Measurements from ENCODE around the gene ACOXL.

Gene ACOXL

DNA sequence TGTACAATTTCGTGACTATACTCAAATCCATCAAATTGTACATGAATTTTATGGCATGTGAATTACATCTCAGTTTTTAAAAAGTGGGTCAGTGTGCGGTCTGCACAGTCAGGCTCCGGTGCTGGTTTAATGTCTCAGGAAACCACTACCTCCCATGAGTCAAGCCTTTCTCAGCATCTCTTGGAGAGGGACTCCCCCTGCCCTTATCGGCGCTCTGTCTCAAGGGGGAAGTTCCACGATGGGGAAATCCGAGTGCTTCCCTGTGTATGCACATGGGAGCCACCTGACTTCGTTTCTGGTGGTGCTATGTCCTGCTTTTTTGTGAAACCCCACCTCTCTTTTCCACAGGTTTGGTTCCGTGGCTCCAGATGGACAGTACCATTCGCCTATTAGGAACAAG lies 72.5 kb downstream of the ACOXL start:
- Histone ChIP-seq H3K36me3 (no peaks in the 10 kb centered on the region), H3K4me3 (ENCODE audit: low read depth, low read length) (no peak overlapping the region), H3K27me3 (no peaks in the 10 kb centered on the region), H3K4me1 (no peaks in the 10 kb centered on the region), H3K9me3 (no peaks in the 10 kb centered on the region)
- no peak for TF ChIP-seq CTCF (IDR thresholded peaks at IDR 0.05; ENCODE audit: low read depth, low read length)
- no peak for DNase-seq

- Histone ChIP-seq H3K4me3 (ENCODE audit: low read depth, low read length) (no peak overlapping the region), H3K27me3 (no peaks in the 10 kb centered on the region), H3K9me3 (no peaks in the 10 kb centered on the region), H3K4me1 (no peaks in the 10 kb centered on the region), H3K36me3 (no peaks in the 10 kb centered on the region)
- no peak for DNase-seq
- TF ChIP-seq CTCF (IDR thresholded peaks at IDR 0.05; ENCODE audit: low read depth, low read length), result no peak
These were observed 73.6 kb downstream of the ACOXL start for GRCh38 chr2:110805894-110806452.

DNA sequence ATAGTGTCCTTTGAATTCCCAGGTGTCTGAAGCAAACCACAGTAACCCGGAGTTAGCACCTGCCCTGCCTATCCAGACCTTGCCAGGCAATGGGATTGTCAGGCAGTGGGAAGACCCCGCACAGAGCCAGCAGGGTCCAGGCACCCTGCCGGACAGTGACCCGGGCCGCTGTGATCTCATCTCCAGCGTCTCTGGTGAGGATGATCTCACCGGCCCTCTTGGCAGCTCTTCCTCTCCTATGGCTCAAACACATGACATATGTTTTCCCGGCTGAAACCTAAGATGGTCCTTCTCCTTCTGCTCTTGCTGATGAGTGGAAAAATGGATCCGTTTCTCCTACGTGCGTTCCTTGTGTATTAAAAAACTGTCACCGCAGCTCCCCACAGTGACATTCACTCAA lies 75.1 kb downstream of the ACOXL start:
- DNase-seq, result no peak
- no peak overlapping the region for H3K4me3 ChIP-seq (ENCODE audit: low read depth, low read length)
- H3K36me3 ChIP-seq, result no peaks in the 10 kb centered on the region
- H3K4me1 ChIP-seq, result no peaks in the 10 kb centered on the region
- TF ChIP-seq CTCF (IDR thresholded peaks at IDR 0.05; ENCODE audit: low read depth, low read length), result no peak
- H3K9me3 ChIP-seq, result no peaks in the 10 kb centered on the region
- H3K27me3 ChIP-seq, result no peaks in the 10 kb centered on the region

DNA sequence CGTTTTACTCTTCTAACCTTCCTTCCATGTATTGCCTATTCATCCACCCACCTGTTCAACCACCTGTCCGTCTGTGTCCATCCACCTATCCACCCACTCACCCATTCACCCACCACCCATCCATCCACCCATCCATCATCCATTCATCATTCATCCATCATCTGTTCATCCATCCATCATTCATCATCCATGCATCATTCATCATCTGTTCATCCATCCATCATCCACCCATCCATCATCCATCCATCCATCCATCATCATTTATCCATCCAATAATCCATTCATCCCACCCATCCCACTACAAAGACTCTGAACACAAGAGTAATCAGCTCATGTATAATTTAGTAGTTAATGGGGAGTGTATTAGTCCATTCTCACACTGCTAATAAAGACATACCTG lies 78.0 kb downstream of the ACOXL start:
- no peak for TF ChIP-seq CTCF (IDR thresholded peaks at IDR 0.05; ENCODE audit: low read depth, low read length)
- DNase-seq, result no peak
- Histone ChIP-seq H3K9me3 (no peaks in the 10 kb centered on the region), H3K27me3 (no peaks in the 10 kb centered on the region), H3K4me1 (no peaks in the 10 kb centered on the region), H3K4me3 (ENCODE audit: low read depth, low read length) (no peak overlapping the region), H3K36me3 (no peaks in the 10 kb centered on the region)

GRCh38 chr2:110812726-110813645 lies 80.6 kb downstream of the ACOXL start:
- no peaks in the 10 kb centered on the region for H3K9me3 ChIP-seq
- H3K36me3 ChIP-seq, result no peaks in the 10 kb centered on the region
- no peaks in the 10 kb centered on the region for H3K4me1 ChIP-seq
- no peak for DNase-seq
- H3K4me3 ChIP-seq (ENCODE audit: low read depth, low read length), result no peak overlapping the region
- TF ChIP-seq CTCF (IDR thresholded peaks at IDR 0.05; ENCODE audit: low read depth, low read length), result no peak
- H3K27me3 ChIP-seq, result no peaks in the 10 kb centered on the region

- H3K4me1 ChIP-seq, result no peaks in the 10 kb centered on the region
- DNase-seq, result no peak
- H3K27me3 ChIP-seq, result no peaks in the 10 kb centered on the region
- H3K36me3 ChIP-seq, result no peaks in the 10 kb centered on the region
- no peaks in the 10 kb centered on the region for H3K9me3 ChIP-seq
- no peak for TF ChIP-seq CTCF (IDR thresholded peaks at IDR 0.05; ENCODE audit: low read depth, low read length)
- no peak overlapping the region for H3K4me3 ChIP-seq (ENCODE audit: low read depth, low read length)
These were observed 81.5 kb downstream of the ACOXL start for GRCh38 chr2:110813896-110814295.
